H1 (cell line): ENCODE results near the gene TNS1. TPM values are rescaled to one million over a fixed set of nuclear protein-coding genes. Genes with fewer than 3 reads are reported as not detected.

Experiments
- CHD7 ChIP-seq: fragments of 300-600 bp; sonication (generic); IDR thresholded peaks from 2 replicates; pipeline ENCODE4 v1.7.1; 2012; ENCODE audit warnings: low read length, moderate library complexity, mild to moderate bottlenecking, inconsistent platforms; ENCODE audit not compliant: insufficient replicate concordance
- PHF8 ChIP-seq: fragments of 200-600 bp; sonication (generic); conservative IDR thresholded peaks from 2 replicates; pipeline ENCODE4 v1.7.1; 2012; ENCODE audit warnings: low read depth, mild to moderate bottlenecking, inconsistent platforms, low read length, moderate library complexity
- RNF2 ChIP-seq: fragments of 200-900, 300-1000 bp; sonication (generic); IDR thresholded peaks from 2 replicates; pipeline ENCODE4 v1.7.1; 2016; ENCODE audit warnings: borderline replicate concordance, low read depth, mild to moderate bottlenecking, antibody characterized with exemption, low read length; ENCODE audit not compliant: poor library complexity, severe bottlenecking; ENCODE audit errors: missing control alignments
- polyA plus RNA-seq, 7 experiments: library from polyadenylated mRNA; depleted of rRNA in 3 of 7; stranded (reverse) in 5 of 7; unstranded in 2 of 7; fragments of >200 nt in 5 of 7; fragments of 200-250 nt in 2 of 7; gene quantifications; 1 replicate in 5 of 7; 2 replicates in 1 of 7; 4 replicates in 1 of 7; pipeline versions ENCODE4 v1.2.1 to v1.2.3, GENCODE V29; 2011 to 2013; ENCODE audit warnings: missing spikeins in 2 of 7, mixed read lengths in 2 of 7
- total RNA-seq: library from RNA; stranded (reverse); fragmentation: NEBNext Ultra II Directional; extraction: Animal tissue kit (Norgen Biotek cat#: 25700); gene quantifications from 2 replicates; pipeline ENCODE4 v1.2.1, GENCODE V29; 2021

Gene TNS1
- total and polyA plus RNA-seq, 2 of the 8 experiments (the other 6 are each of a cell fraction or from before 2014, with no cell fraction given): 1.5 to 5.1 TPM

- TF ChIP-seq CHD7: no peak
- TF ChIP-seq RNF2: no peak
- TF ChIP-seq PHF8: no peak
- TF ChIP-seq, all 59 proteins: peak for 0
Measured at GRCh38 chr2:217784996-217785543, 217.7 kb downstream of the TNS1 start (continued).
